A673 (cell line): ENCODE data around the gene SLC9A5.

Experiments used
- EZH2 ChIP-seq: fragments of 200-600 bp; sonication (generic); IDR thresholded peaks from 2 replicates; pipeline ENCODE4 v1.6.1; 2017; ENCODE audit warnings: borderline replicate concordance, low read depth, mild to moderate bottlenecking, mixed read lengths, antibody characterized with exemption, low read length; ENCODE audit not compliant: poor library complexity, severe bottlenecking
- TF ChIP-seq, protein P1 (sequence below): fragments of 300-800, 200-600 bp; sonication (generic); conservative IDR thresholded peaks from 2 replicates; pipeline ENCODE4 v1.5.1; 2017; ENCODE audit warnings: low read depth, mild to moderate bottlenecking, antibody characterized with exemption, low read length, moderate library complexity, mixed read lengths

DNA sequence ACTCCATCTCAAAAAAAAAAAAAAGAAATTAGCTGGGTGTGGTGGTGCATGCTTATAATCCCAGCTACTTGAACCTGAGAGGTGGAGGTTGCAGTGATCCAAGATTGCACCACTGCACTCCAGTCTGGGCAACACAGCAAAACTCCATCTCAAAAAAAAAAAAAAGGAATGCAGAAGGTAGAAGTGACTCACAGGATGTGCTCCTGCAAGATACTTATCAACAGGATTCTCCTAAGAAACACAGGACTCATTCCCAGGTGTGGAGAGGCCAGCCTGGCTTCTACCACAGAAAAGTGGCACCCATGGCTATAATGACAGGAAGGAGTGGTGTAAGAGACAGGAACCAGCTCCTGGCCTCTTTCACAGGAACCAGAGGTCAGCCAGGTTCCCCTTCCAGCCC lies 36.0 kb upstream of the SLC9A5 start:
- no peak for TF ChIP-seq EZH2
- TF ChIP-seq, protein P1, sequence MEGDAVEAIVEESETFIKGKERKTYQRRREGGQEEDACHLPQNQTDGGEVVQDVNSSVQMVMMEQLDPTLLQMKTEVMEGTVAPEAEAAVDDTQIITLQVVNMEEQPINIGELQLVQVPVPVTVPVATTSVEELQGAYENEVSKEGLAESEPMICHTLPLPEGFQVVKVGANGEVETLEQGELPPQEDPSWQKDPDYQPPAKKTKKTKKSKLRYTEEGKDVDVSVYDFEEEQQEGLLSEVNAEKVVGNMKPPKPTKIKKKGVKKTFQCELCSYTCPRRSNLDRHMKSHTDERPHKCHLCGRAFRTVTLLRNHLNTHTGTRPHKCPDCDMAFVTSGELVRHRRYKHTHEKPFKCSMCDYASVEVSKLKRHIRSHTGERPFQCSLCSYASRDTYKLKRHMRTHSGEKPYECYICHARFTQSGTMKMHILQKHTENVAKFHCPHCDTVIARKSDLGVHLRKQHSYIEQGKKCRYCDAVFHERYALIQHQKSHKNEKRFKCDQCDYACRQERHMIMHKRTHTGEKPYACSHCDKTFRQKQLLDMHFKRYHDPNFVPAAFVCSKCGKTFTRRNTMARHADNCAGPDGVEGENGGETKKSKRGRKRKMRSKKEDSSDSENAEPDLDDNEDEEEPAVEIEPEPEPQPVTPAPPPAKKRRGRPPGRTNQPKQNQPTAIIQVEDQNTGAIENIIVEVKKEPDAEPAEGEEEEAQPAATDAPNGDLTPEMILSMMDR, result no peak
